ENCODE results near the gene TNF. TPM values are rescaled to one million over a fixed set of nuclear protein-coding genes. Genes with fewer than 3 reads are reported as not detected.

The TNF gene
- total RNA-seq, 2 experiments from 2014 or later: 2.5 to 3.5 TPM

- no peaks in the 10 kb centered on the region for H4K20me1 ChIP-seq (ENCODE audit: insufficient read depth, low read length)
- no peak overlapping the region for H2AFZ ChIP-seq (ENCODE audit: low read length)
- H3K27ac ChIP-seq (ENCODE audit: low read depth, low read length, poor library complexity, severe bottlenecking): no peak overlapping the region
- POLR2A ChIA-PET: interaction anchor here (0.8 to 6.0 kb wide), 4 partner anchors 11 to 63 kb away, joined by 3 to 49 read pairs (median 6); no protein-coding TSS in a partner anchor
- no peak for DNase-seq (ENCODE audit: low spot score)
- TF ChIP-seq EZH2phosphoT487 (IDR thresholded peaks at IDR 0.05; ENCODE audit: borderline replicate concordance, low read depth, low read length): no peak
- TF ChIP-seq, protein P1, sequence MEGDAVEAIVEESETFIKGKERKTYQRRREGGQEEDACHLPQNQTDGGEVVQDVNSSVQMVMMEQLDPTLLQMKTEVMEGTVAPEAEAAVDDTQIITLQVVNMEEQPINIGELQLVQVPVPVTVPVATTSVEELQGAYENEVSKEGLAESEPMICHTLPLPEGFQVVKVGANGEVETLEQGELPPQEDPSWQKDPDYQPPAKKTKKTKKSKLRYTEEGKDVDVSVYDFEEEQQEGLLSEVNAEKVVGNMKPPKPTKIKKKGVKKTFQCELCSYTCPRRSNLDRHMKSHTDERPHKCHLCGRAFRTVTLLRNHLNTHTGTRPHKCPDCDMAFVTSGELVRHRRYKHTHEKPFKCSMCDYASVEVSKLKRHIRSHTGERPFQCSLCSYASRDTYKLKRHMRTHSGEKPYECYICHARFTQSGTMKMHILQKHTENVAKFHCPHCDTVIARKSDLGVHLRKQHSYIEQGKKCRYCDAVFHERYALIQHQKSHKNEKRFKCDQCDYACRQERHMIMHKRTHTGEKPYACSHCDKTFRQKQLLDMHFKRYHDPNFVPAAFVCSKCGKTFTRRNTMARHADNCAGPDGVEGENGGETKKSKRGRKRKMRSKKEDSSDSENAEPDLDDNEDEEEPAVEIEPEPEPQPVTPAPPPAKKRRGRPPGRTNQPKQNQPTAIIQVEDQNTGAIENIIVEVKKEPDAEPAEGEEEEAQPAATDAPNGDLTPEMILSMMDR (conservative IDR thresholded peaks at IDR 0.05; ENCODE audit: low read length): no peak
- BruUV-seq (replicated peaks): no TSS peak
- H3K36me3 ChIP-seq (ENCODE audit: insufficient read depth, low read length): peaks cover 13% of the 10 kb centered on the region; the same call in 1 of the 2 replicates
- H3K4me2 ChIP-seq (ENCODE audit: low read length): peak overlapping the region; percentile 88
- H3K79me2 ChIP-seq (ENCODE audit: insufficient read depth, low read depth, low read length): peaks cover 15% of the 10 kb centered on the region; the same call in 1 of the 2 replicates
- intact Hi-C loops (cut with micrococcal nuclease; ENCODE audit: unreplicated experiment): loop anchor here (10.0 kb wide), 1 partner anchor 176 kb away; the partner anchor contains the start of gene MICA
- H3K9me3 ChIP-seq (ENCODE audit: low read length): no peaks in the 10 kb centered on the region
- peak overlapping the region; percentile 87 for H3K4me3 ChIP-seq (ENCODE audit: low read depth, low read length, poor library complexity, severe bottlenecking)
- H3K9me2 ChIP-seq (ENCODE audit: insufficient read depth, low read length): no peaks in the 10 kb centered on the region
- peaks cover 78% of the 10 kb centered on the region for H3K4me1 ChIP-seq (ENCODE audit: insufficient read depth, low read length, poor library complexity, severe bottlenecking)
- CTCF ChIA-PET (ENCODE audit: unreplicated experiment): interaction anchor here (1.3 to 4.4 kb wide), 2 partner anchors 17 to 32 kb away, joined by 3 to 27 read pairs; no protein-coding TSS in a partner anchor
Observed at GRCh38 chr6:31580438-31580740, 5.0 kb downstream of the TNF start.

GRCh38 chr6:31580807-31581433, 5.6 kb downstream of the TNF start:
- Histone ChIP-seq H3K9me3 (ENCODE audit: low read length) (no peaks in the 10 kb centered on the region), H3K4me3 (ENCODE audit: low read depth, low read length, poor library complexity, severe bottlenecking) (peak overlapping the region; percentile 87), H3K27ac (ENCODE audit: low read depth, low read length, poor library complexity, severe bottlenecking) (peak overlapping the region; percentile 86), H3K4me1 (ENCODE audit: insufficient read depth, low read length, poor library complexity, severe bottlenecking) (peaks cover 78% of the 10 kb centered on the region), H3K4me2 (ENCODE audit: low read length) (peak overlapping the region; percentile 88), H3K79me2 (ENCODE audit: insufficient read depth, low read depth, low read length) (peaks cover 13% of the 10 kb centered on the region; the same call in 1 of the 2 replicates), H3K9me2 (ENCODE audit: insufficient read depth, low read length) (no peaks in the 10 kb centered on the region), H3K36me3 (ENCODE audit: insufficient read depth, low read length) (peaks cover 13% of the 10 kb centered on the region; the same call in 1 of the 2 replicates), H4K20me1 (ENCODE audit: insufficient read depth, low read length) (no peaks in the 10 kb centered on the region), H2AFZ (ENCODE audit: low read length) (peak overlapping the region; percentile 12; the same call in 1 of the 2 replicates)
- peak; percentile 89 for DNase-seq (ENCODE audit: low spot score)
- TF ChIP-seq EZH2phosphoT487 (IDR thresholded peaks at IDR 0.05; ENCODE audit: borderline replicate concordance, low read depth, low read length): no peak
- TF ChIP-seq, protein P1 (conservative IDR thresholded peaks at IDR 0.05; ENCODE audit: low read length): peak; percentile 93
- POLR2A ChIA-PET: interaction anchor here (0.8 to 6.0 kb wide), 3 partner anchors 11 to 16 kb away, joined by 5 to 49 read pairs (median 6); no protein-coding TSS in a partner anchor
- BruUV-seq (replicated peaks): no TSS peak
- CTCF ChIA-PET (ENCODE audit: unreplicated experiment): interaction anchor here (0.8 to 4.4 kb wide), 4 partner anchors 12 to 32 kb away, joined by 3 to 27 read pairs (median 3); partner anchors contain the start of gene NCR3
- intact Hi-C loops (cut with micrococcal nuclease; ENCODE audit: unreplicated experiment): loop anchor here (1.0 to 10.0 kb wide), 4 partner anchors 16 to 176 kb away; partner anchors contain the start of genes MICA and NFKBIL1
